Measurements from ENCODE around the gene ITPR3.

DNA sequence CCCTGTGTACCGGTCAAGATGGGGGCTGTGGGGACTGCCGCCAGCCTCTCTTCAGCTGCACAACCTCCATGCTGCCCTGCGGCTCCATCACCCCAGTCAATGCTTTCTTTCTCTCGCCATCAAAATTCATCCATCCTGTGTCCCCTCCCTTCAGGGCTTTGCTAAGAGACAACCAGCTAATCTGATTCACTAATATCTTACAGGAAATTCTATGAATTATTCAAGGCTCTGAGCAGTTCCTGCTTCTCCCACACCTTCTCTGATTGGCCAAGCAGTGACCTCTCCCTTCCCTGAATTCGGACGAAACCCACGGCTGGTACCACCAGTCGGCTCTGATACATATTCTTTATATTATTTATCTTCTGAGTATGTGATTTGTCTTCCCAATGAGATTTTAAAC, 13.8 kb downstream of the ITPR3 start:
- TF ChIP-seq, protein P1, sequence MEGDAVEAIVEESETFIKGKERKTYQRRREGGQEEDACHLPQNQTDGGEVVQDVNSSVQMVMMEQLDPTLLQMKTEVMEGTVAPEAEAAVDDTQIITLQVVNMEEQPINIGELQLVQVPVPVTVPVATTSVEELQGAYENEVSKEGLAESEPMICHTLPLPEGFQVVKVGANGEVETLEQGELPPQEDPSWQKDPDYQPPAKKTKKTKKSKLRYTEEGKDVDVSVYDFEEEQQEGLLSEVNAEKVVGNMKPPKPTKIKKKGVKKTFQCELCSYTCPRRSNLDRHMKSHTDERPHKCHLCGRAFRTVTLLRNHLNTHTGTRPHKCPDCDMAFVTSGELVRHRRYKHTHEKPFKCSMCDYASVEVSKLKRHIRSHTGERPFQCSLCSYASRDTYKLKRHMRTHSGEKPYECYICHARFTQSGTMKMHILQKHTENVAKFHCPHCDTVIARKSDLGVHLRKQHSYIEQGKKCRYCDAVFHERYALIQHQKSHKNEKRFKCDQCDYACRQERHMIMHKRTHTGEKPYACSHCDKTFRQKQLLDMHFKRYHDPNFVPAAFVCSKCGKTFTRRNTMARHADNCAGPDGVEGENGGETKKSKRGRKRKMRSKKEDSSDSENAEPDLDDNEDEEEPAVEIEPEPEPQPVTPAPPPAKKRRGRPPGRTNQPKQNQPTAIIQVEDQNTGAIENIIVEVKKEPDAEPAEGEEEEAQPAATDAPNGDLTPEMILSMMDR (IDR thresholded peaks at IDR 0.05), result no peak
- no peak for TF ChIP-seq POLR2A (IDR thresholded peaks at IDR 0.05)
